Fibroblast of pulmonary artery (primary cell): ENCODE data around the gene MAOA.
"Not testable (repeated sequence)": the region's sequence is repeated elsewhere in the genome, so short reads cannot be mapped to it uniquely, and the experiment has no call there.

Experiments
- DNase-seq: peaks from one replicate; pipeline ENCODE4 v3.0.0-alpha.2; 2010; ENCODE audit warnings: low read depth
- H3K4me3 ChIP-seq: replicated peaks from 2 replicates; pipeline ENCODE4 v1.5.1; 2011; ENCODE audit warnings: low read depth, mild to moderate bottlenecking, control low read depth, low read length, moderate library complexity
- TF ChIP-seq, protein P1 (sequence below): IDR thresholded peaks from 2 replicates; pipeline ENCODE4 v1.5.1; 2011; ENCODE audit warnings: mild to moderate bottlenecking, control low read depth, low read length, inconsistent platforms; ENCODE audit errors: missing control alignments

Gene MAOA

DNA sequence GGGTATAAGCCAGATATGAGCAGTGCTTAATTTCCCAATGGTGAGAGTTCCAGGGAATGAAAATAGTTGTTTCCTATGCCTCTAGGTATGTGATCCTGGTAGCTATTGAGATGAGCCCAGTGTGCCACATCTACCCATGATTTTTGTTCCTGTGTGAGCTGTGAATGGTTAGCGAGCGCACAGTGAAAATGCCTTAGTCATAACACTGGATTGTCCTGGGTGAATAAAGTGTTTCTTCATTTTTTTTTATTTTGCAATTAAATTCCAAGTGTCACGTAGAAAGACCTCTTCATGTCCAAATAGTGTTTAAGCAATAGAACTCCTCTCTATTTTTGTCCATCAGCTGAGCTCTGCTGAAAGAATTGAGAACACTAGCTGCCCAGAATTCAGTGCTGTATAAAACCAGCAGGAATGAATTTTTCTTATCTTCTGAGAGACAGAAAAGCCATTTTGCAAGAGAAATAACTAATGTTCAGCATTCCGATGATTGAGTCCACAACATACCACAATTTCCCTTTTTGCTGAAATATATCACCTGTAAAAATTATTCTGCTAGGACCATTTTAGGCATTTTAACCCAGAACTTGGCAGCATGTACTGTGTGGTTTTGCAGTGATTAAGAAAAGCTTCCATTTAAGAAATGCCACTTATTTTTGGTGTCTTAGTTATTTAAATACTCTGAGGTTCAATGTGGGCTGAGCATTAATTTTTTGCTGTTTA is 5.6 kb downstream of the MAOA start:
- peak overlapping the region; percentile 75 for H3K4me3 ChIP-seq
- TF ChIP-seq, protein P1, sequence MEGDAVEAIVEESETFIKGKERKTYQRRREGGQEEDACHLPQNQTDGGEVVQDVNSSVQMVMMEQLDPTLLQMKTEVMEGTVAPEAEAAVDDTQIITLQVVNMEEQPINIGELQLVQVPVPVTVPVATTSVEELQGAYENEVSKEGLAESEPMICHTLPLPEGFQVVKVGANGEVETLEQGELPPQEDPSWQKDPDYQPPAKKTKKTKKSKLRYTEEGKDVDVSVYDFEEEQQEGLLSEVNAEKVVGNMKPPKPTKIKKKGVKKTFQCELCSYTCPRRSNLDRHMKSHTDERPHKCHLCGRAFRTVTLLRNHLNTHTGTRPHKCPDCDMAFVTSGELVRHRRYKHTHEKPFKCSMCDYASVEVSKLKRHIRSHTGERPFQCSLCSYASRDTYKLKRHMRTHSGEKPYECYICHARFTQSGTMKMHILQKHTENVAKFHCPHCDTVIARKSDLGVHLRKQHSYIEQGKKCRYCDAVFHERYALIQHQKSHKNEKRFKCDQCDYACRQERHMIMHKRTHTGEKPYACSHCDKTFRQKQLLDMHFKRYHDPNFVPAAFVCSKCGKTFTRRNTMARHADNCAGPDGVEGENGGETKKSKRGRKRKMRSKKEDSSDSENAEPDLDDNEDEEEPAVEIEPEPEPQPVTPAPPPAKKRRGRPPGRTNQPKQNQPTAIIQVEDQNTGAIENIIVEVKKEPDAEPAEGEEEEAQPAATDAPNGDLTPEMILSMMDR: no peak
- peak; percentile 61 for DNase-seq

DNA sequence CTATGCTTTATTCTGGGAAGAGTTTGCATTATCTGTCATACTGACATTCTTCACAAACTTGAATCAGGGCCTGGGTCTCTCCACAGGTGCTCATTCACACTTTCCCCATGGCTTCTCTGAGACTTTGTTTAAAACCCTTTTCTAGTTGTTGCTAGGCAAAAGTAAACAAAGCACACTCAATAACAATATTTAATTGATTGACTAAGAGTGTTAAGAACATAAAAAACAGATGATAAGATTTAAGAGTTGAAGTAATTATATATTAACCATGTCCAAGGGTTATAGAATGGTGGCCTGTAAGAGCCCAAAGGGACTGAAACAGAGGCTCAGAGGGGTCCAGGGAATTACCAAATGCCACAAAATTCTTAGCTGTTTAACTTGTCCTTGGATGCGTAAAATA is 7.1 kb downstream of the MAOA start:
- TF ChIP-seq, protein P1: no peak
- DNase-seq: no peak
- no peak overlapping the region for H3K4me3 ChIP-seq

DNA sequence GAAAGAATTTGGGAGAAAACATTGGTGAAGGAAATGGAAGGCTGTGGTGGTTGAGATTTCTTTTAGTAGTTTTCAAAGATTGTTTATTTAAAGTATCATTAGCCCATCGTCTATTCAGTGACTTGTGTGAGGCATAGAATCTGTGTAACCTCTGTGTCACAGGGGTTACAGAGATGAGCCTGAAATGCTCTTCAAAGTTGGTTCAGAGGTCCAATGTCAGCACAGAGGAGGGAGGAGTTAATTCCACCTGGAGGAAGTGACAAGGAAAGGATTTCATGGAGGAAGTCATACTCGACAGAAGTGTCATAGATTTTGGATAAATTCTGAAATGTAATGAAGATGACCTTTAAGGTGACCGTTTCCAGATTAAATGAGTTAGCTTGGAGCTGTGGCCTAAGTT is 8.2 kb downstream of the MAOA start:
- TF ChIP-seq, protein P1: no peak
- no peak for DNase-seq
- H3K4me3 ChIP-seq: no peak overlapping the region

DNA sequence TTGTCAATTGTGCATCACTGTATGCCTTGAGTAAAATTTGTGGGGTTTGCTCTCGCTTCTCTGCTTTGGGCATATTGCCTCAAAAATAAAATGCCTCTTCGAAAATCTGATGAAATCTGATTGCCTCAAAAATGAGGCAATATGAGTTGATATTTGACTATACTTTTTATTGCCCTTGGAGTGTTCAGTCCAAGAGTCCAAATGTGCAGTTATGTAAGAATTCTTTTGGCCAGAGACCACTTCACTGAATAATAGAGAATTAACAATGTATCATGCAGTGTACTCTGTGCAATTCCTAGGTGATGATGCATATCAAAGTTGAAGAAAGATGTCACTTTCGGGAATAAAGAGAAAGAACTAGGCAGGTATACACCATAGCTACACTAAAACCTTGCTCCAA is 8.6 kb downstream of the MAOA start:
- no peak for DNase-seq
- no peak overlapping the region for H3K4me3 ChIP-seq
- TF ChIP-seq, protein P1: no peak

DNA sequence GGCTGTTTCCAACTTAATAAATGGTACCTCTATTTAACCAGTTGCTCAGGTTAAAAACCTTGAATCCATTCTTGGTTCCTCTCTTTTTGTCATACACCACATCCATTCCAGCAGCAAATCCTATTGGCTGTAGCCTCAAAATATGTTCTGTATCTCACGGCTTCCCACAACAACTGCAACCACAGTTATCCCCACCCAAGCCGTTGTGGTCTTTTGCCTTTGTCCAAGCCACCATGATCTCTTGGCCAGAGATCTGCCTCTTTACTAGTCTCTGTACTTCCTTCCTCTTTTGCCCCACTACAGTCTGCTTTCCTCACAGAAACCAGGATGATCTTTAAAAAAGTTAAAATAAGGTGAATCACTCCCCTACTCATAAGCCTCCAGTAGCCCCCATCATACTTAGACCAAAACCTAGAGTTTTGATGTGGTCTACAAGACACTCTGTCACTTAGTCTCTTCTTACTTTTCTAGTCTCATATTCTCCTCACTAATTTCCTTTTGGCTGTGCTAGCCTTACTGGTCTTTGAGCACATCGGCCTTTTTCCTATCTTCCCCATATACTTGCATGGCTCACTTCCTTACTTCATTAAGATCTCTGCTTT is 10.3 kb downstream of the MAOA start:
- H3K4me3 ChIP-seq: no peak overlapping the region
- no peak for DNase-seq
- TF ChIP-seq, protein P1: no peak

DNA sequence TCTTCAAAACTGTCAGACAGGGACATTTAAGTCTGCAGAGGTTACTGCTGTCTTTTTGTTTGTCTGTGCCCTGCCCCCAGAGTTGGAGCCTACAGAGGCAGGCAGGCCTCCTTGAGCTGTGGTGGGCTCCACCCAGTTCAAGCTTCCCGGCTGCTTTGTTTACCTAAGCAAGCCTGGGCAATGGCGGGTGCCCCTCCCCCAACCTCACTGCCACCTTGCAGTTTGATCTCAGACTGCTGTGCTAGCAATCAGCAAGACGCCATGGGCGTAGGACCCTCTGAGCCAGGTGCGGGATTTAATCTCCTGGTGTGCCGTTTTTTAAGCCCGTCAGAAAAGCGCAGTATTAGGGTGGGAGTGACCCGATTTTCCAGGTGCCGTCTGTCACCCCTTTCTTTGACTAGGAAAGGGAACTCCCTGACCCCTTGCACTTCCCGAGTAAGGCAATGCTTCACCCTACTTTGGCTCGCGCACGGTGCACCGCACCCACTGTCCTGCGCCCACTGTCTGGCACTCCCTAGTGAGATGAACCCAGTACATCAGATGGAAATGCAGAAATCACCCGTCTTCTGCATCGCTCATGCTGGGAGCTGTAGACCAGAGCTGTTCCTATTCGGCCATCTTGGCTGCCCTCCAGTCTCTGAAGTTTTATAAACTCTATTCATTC is 20.0 kb downstream of the MAOA start:
- not testable (repeated sequence) for DNase-seq, H3K4me3 ChIP-seq

DNA sequence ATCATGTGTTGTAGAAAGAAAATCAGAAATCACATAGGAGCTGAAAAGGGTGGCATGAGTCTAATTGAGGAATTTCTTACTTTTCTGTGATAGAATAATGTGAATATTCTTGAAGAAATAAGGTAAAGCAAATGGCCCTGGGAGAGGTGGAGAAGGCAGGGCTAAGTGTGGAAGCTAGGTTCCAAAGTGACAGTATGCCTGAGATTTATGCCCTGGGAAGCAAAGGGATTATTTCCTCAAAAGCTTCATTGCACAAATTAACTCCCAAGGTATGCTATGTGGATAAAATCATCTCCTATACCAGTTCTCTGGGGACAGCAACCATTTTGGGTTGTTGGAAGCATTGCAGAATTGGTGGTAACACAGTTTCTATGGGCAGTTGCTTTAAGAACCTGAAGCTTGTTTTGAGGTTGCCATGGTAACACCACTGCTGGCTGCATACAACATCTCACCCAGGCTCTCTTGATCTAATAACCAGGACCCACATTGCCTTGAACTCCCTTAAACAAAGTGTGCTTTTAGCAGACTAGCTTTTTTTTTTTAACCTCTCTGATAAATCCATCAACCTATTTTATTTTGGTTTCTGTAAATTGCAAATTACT is 21.0 kb downstream of the MAOA start:
- peak; percentile 76 for DNase-seq
- H3K4me3 ChIP-seq: no peak overlapping the region
- TF ChIP-seq, protein P1: no peak
